ENCODE results near the gene ARHGEF17.

The ARHGEF17 gene

GRCh38 chr11:73293356-73293936 lies 14.6 kb upstream of the ARHGEF17 start:
- no peak for DNase-seq

- no peak for DNase-seq
Observed at GRCh38 chr11:73294604-73295003, 13.5 kb upstream of the ARHGEF17 start.

GRCh38 chr11:73295241-73295995 lies 12.7 kb upstream of the ARHGEF17 start:
- DNase-seq, result no peak

- no peak for DNase-seq
Observed at GRCh38 chr11:73295996-73296318, 12.1 kb upstream of the ARHGEF17 start.

- DNase-seq, result no peak
Observed at GRCh38 chr11:73296501-73297230, 11.4 kb upstream of the ARHGEF17 start.

GRCh38 chr11:73297231-73297590 lies 10.9 kb upstream of the ARHGEF17 start:
- no peak for DNase-seq

GRCh38 chr11:73297702-73298101 lies 10.4 kb upstream of the ARHGEF17 start:
- DNase-seq, result no peak

- no peak for DNase-seq
Observed at GRCh38 chr11:73298233-73298632, 9.8 kb upstream of the ARHGEF17 start.

GRCh38 chr11:73299751-73300150 lies 8.3 kb upstream of the ARHGEF17 start:
- DNase-seq, result no peak

- no peak for DNase-seq
Observed at GRCh38 chr11:73306069-73306841, 1.8 kb upstream of the ARHGEF17 start.

GRCh38 chr11:73306977-73307322 lies 1.1 kb upstream of the ARHGEF17 start:
- no peak for DNase-seq

- DNase-seq, result peak; percentile 82
Observed at GRCh38 chr11:73307323-73308002, 613 bp upstream of the ARHGEF17 start.

GRCh38 chr11:73308961-73309919 lies 1.2 kb downstream of the ARHGEF17 start:
- no peak for DNase-seq

- DNase-seq, result no peak
Observed at GRCh38 chr11:73310076-73310475, 2.0 kb downstream of the ARHGEF17 start.

GRCh38 chr11:73310661-73311393 lies 2.8 kb downstream of the ARHGEF17 start:
- no peak for DNase-seq

- DNase-seq, result no peak
Observed at GRCh38 chr11:73311394-73311869, 3.4 kb downstream of the ARHGEF17 start.

- no peak for DNase-seq
Observed at GRCh38 chr11:73312036-73312435, 4.0 kb downstream of the ARHGEF17 start.

- no peak for DNase-seq
Observed at GRCh38 chr11:73312851-73313327, 4.8 kb downstream of the ARHGEF17 start.

- no peak for DNase-seq
Observed at GRCh38 chr11:73313652-73314051, 5.6 kb downstream of the ARHGEF17 start.

- DNase-seq, result no peak
Observed at GRCh38 chr11:73314117-73314961, 6.3 kb downstream of the ARHGEF17 start.

Data from NCI-H1436 treated with DMSO at 0.1 percent for 48 hours (cell line).